HepG2 (cell line): ENCODE results near the gene MATN1. TPM values are rescaled to one million over a fixed set of nuclear protein-coding genes. Genes with fewer than 3 reads are reported as not detected.

ENCODE experiments used
- HNRNPUL1 ChIP-seq: fragments of 200-400 bp; formaldehyde crosslinking; IDR thresholded peaks from 2 replicates; pipeline ENCODE4 v1.6.1; 2017; ENCODE audit warnings: low read depth, mild to moderate bottlenecking, low read length, moderate library complexity
- NFATC3 ChIP-seq: sonication (generic); formaldehyde crosslinking; IDR thresholded peaks from 2 replicates; pipeline ENCODE4 v1.5.1; 2020; ENCODE audit warnings: mild to moderate bottlenecking, missing genetic modification reagents
- NR2C2 ChIP-seq: sonication (generic); formaldehyde crosslinking; IDR thresholded peaks from 2 replicates; pipeline ENCODE4 v1.4.0; 2020; ENCODE audit warnings: missing genetic modification reagents, mild to moderate bottlenecking, moderate library complexity, borderline replicate concordance
- PAXIP1 ChIP-seq: sonication (generic); formaldehyde crosslinking; conservative IDR thresholded peaks from 2 replicates; pipeline ENCODE4 v1.4.0; 2020; ENCODE audit warnings: mild to moderate bottlenecking, missing genetic modification reagents, moderate library complexity
- SATB2 ChIP-seq: sonication (generic); formaldehyde crosslinking; IDR thresholded peaks from 2 replicates; pipeline ENCODE4 v1.5.0; 2020; ENCODE audit warnings: missing genetic modification reagents
- USF2 ChIP-seq, 2 experiments: sonication (generic) in 1 of 2; formaldehyde crosslinking in 1 of 2; IDR thresholded peaks; 2 replicates each; pipeline versions ENCODE4 v1.5.1 to v1.6.1; 2011 to 2020; ENCODE audit warnings: borderline replicate concordance in 1 of 2, low read depth in 1 of 2, low read length in 1 of 2, mild to moderate bottlenecking in 1 of 2, missing genetic modification reagents in 1 of 2, moderate library complexity in 1 of 2
- ZBTB7A ChIP-seq: sonication (generic); formaldehyde crosslinking; IDR thresholded peaks from 2 replicates; pipeline ENCODE4 v1.8.0; 2022; ENCODE audit warnings: mild to moderate bottlenecking, missing genetic modification reagents
- ZNF17 ChIP-seq: sonication (generic); formaldehyde crosslinking; IDR thresholded peaks from 2 replicates; pipeline ENCODE4 v1.5.0; 2020; ENCODE audit warnings: mild to moderate bottlenecking, missing genetic modification reagents
- ZNF468 ChIP-seq: sonication (generic); formaldehyde crosslinking; IDR thresholded peaks from 2 replicates; pipeline ENCODE4 v1.8.0; 2022; ENCODE audit warnings: mild to moderate bottlenecking, moderate library complexity, missing genetic modification reagents
- ZNF546 ChIP-seq: sonication (generic); formaldehyde crosslinking; conservative IDR thresholded peaks from 2 replicates; pipeline ENCODE4 v1.8.1; 2023; ENCODE audit warnings: mild to moderate bottlenecking, missing genetic modification reagents
- polyA plus RNA-seq, 8 experiments: library from polyadenylated mRNA; depleted of rRNA in 3 of 8; stranded (reverse) in 7 of 8; unstranded in 1 of 8; fragments of >200 nt; fragmentation: Illumina TruSeq in 4 of 8; extraction: Trizol in 4 of 8; gene quantifications; 2 replicates each; pipeline versions ENCODE4 v1.2.1 to v1.2.3, GENCODE V29; 2011 to 2016; ENCODE audit warnings: low read depth in 4 of 8, missing spikeins in 1 of 8, mixed read lengths in 1 of 8; ENCODE audit not compliant: insufficient read depth in 1 of 8
- total RNA-seq, 5 experiments: library from RNA; depleted of rRNA; stranded (reverse); fragments of >200 nt; fragmentation: Illumina TruSeq; extraction: Trizol; gene quantifications; 2 replicates each; pipeline ENCODE4 v1.2.3, GENCODE V29; 2016; ENCODE audit warnings: low read depth in 1 of 5
- TF ChIP-seq, protein P1 (sequence below): sonication (generic); formaldehyde crosslinking; IDR thresholded peaks from 2 replicates; pipeline ENCODE4 v1.5.1; 2020; ENCODE audit warnings: missing genetic modification reagents, mild to moderate bottlenecking, borderline replicate concordance
- TF ChIP-seq, protein P2 (sequence below): sonication (generic); formaldehyde crosslinking; IDR thresholded peaks from 2 replicates; pipeline ENCODE4 v1.9.0; 2021; ENCODE audit warnings: missing genetic modification reagents, mild to moderate bottlenecking, borderline replicate concordance

MATN1 gene
- total and polyA plus RNA-seq, 2 of the 13 experiments (the other 11 are each of a cell fraction or from before 2014, with no cell fraction given) = 0.04 to 0.05 TPM

DNA sequence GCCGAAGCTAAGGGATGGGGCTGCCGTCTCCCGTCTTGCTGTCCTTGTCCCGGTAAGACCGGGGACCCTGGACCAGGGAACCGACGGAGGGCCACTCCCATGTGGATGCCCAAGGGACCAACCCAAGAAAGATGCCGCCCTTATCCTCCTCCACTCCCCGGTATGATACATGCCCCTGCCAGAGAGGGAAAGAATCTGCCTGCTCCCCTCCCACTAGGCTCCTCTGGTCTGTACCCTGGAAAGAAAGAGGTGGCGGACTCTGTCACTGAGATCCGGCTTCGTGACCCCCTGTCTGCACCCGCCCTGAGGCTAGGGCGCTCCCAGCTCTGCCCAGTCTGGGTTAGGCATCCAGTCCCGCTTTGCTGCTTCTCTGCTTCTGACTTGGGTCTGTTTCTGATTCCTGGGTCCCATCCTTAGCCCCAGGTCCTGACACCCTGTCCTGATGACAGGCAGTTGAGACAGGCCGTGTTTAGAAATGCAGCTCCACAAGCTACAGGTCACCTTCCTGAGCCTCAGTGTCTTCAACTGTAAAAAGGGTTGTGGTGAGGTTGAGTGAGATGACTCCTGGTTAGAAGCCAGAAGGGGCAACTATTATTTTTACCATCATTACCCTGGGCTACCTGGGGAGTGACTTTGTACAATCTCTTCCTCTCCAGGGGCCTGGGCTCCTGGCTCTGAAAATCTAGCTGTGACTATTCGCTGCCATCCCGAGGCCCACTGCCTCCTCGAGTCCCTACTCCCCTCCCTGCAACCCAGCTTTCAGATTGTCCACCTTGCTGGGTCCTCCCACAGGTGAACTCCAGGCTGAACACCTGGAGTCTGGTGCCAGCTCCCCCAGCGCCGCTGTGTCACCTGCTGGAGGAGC is 3.7 kb downstream of the MATN1 start (continued):
- TF ChIP-seq USF2 (IDR thresholded peaks at IDR 0.05; ENCODE audit: low read depth, low read length) (no peak), USF2 (CRISPR knock-in tag; IDR thresholded peaks at IDR 0.05; ENCODE audit: borderline replicate concordance) (no peak), NFATC3 (no peak), ZNF546 (CRISPR knock-in tag) (0 out of 2 replicates have a peak, but pooled peaks have one; percentile 19), ZBTB7A (CRISPR knock-in tag) (no peak), ZNF17 (CRISPR knock-in tag) (0 out of 2 replicates have a peak, but pooled peaks have one; percentile 21), HNRNPUL1 (no peak), ZNF468 (CRISPR knock-in tag) (no peak), NR2C2 (CRISPR knock-in tag) (no peak), SATB2 (CRISPR knock-in tag) (no peak), PAXIP1 (CRISPR knock-in tag) (no peak)
- TF ChIP-seq, protein P1, sequence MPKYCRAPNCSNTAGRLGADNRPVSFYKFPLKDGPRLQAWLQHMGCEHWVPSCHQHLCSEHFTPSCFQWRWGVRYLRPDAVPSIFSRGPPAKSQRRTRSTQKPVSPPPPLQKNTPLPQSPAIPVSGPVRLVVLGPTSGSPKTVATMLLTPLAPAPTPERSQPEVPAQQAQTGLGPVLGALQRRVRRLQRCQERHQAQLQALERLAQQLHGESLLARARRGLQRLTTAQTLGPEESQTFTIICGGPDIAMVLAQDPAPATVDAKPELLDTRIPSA (CRISPR knock-in tag) = no peak
- TF ChIP-seq, protein P2, sequence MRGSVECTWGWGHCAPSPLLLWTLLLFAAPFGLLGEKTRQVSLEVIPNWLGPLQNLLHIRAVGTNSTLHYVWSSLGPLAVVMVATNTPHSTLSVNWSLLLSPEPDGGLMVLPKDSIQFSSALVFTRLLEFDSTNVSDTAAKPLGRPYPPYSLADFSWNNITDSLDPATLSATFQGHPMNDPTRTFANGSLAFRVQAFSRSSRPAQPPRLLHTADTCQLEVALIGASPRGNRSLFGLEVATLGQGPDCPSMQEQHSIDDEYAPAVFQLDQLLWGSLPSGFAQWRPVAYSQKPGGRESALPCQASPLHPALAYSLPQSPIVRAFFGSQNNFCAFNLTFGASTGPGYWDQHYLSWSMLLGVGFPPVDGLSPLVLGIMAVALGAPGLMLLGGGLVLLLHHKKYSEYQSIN (CRISPR knock-in tag) = no peak
